ENCODE measurements around the gene GALK2.

- TF ChIP-seq POLR2A (IDR thresholded peaks at IDR 0.05): peak; percentile 41 to 79
- peak in 2 of 5 experiments; percentile 21 to 35 for TF ChIP-seq CTCF (IDR thresholded peaks at IDR 0.05)
Measured at GRCh38 chr15:49155110-49155833, 14.8 kb upstream of the GALK2 start, which contains the start of gene COPS2.

All from tibial nerve (tissue), 3 donors.